Prostate gland (tissue), 2 donors: ENCODE results near the gene VCAN.

Source experiments
- POLR2A ChIP-seq: fragments of 450-650 bp; IDR thresholded peaks from one replicate; pipeline ENCODE4 v1.6.1; 2016; ENCODE audit warnings: antibody characterized with exemption, mild to moderate bottlenecking
- TF ChIP-seq, protein P1 (sequence below), 4 experiments: fragments of 200-600 bp in 2 of 4; fragments of 450-650 bp in 2 of 4; sonication (generic) in 2 of 4; IDR thresholded peaks; 1 replicate in 3 of 4; 2 replicates in 1 of 4; pipeline ENCODE4 v1.5.1; 2016 to 2019; ENCODE audit warnings: antibody characterized with exemption in 4 of 4, mild to moderate bottlenecking in 2 of 4, moderate library complexity in 2 of 4

DNA sequence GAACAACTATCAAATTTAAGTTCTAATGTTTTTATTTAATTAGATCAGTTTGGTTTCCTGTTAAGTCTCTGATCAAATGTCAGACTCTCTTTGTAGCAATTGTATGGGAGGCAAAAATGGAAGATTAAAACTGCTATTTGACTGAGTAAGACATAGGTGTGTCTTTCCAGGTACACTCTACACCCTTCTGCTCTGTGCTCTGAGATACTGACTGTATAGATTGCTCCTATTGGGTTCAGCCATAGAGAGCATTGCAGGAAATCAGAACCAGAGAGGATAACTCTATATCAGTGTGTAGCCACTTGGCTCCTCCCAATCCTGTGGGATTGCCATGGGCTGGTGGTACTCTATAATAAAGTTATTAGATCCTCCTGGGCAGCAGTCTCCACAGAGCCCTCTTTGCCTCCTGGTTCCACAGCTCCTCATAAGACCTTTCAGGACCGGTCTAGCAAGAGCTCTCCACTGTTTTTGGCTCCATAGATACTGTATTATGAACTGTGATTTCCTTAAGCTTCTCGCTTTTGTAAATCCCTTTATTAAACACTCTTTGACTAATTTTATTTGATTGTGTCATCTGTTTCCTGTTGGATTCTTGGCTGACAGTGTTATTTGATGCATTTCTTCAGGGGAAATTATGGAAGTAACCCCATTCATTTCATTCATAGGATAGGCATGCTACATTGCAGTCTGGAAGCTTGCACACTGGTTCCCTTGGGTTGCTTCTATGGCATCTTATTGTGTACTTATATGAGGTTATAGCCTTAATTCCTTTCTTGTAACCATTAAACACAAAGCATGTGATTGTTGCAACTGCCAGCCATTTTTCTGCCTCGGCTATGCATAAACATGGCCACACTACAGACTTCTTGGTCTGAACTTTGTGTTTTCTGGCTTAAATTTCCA lies 115.6 kb downstream of the VCAN start:
- TF ChIP-seq, protein P1, sequence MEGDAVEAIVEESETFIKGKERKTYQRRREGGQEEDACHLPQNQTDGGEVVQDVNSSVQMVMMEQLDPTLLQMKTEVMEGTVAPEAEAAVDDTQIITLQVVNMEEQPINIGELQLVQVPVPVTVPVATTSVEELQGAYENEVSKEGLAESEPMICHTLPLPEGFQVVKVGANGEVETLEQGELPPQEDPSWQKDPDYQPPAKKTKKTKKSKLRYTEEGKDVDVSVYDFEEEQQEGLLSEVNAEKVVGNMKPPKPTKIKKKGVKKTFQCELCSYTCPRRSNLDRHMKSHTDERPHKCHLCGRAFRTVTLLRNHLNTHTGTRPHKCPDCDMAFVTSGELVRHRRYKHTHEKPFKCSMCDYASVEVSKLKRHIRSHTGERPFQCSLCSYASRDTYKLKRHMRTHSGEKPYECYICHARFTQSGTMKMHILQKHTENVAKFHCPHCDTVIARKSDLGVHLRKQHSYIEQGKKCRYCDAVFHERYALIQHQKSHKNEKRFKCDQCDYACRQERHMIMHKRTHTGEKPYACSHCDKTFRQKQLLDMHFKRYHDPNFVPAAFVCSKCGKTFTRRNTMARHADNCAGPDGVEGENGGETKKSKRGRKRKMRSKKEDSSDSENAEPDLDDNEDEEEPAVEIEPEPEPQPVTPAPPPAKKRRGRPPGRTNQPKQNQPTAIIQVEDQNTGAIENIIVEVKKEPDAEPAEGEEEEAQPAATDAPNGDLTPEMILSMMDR (IDR thresholded peaks at IDR 0.05): no peak
- no peak for TF ChIP-seq POLR2A
